Body of pancreas (tissue), 4 donors: ENCODE measurements around the gene MIOS. TPM values are rescaled to one million over a fixed set of nuclear protein-coding genes. Genes with fewer than 3 reads are reported as not detected.
A peak's percentile ranks its signal among the peaks of the same experiment; 100 is the strongest.

Source experiments
- ATAC-seq: fragments of 150-250 bp; one replicate; pipeline ENCODE4 v1.9.1; 2016
- DNase-seq, 4 donors: peaks; one replicate each; pipeline ENCODE4 v3.0.0-alpha.2; 2019
- H3K27ac ChIP-seq, 4 donors: fragments of 200-600 bp; sonication (generic); 1 replicate in 3 of 4; 2 replicates in 1 of 4; pipeline versions ENCODE4 v1.5.1 to v1.6.1; 2016 to 2019; ENCODE audit warnings: mild to moderate bottlenecking in 1 of 4, mixed read lengths in 1 of 4, moderate library complexity in 1 of 4
- H3K27me3 ChIP-seq, 2 donors: fragments of 200-600 bp; sonication (generic); one replicate each; pipeline ENCODE4 v1.6.0; 2016; ENCODE audit warnings: mild to moderate bottlenecking in 1 of 2
- H3K36me3 ChIP-seq, 2 donors: fragments of 200-600 bp; sonication (generic); replicated peaks in 1 of 2; 2 replicates each; pipeline ENCODE4 v1.5.1; 2016; ENCODE audit warnings: low read depth in 2 of 2; ENCODE audit not compliant: insufficient read depth in 1 of 2
- H3K4me1 ChIP-seq: fragments of 200-600 bp; sonication (generic); one replicate; pipeline ENCODE4 v1.6.0; 2016
- H3K4me3 ChIP-seq, 2 donors: fragments of 200-600 bp; sonication (generic); 1 replicate in 1 of 2; 2 replicates in 1 of 2; pipeline ENCODE4 v1.5.1; 2016 to 2019
- H3K9me3 ChIP-seq, 3 donors: fragments of 200-600 bp; sonication (generic); 1 replicate in 2 of 3; 2 replicates in 1 of 3; pipeline ENCODE4 v1.5.1; 2016
- POLR2A ChIP-seq, 3 donors: fragments of 450-650 bp; IDR thresholded peaks; one replicate each; pipeline ENCODE4 v1.6.1; 2016; ENCODE audit warnings: antibody characterized with exemption in 3 of 3, mild to moderate bottlenecking in 2 of 3
- WGBS, 2 donors: methylation state at CpG; one replicate each; pipeline ENCODE4 v1.1.5; 2017; 5-methylcytosine and 5-hydroxymethylcytosine counted together
- intact Hi-C: fragments of 100-400 bp; cut with DNase I; formaldehyde crosslinking; loops from one replicate; pipeline ENCODE4 v1.15.1; 2023
- total RNA-seq, 2 donors: library from RNA; depleted of rRNA; stranded (reverse); fragments of >200 nt; gene quantifications; one replicate each; pipeline ENCODE4 v1.1.0, GENCODE V29; 2016
- TF ChIP-seq, protein P1 (sequence below), 7 experiments: fragments of 450-650 bp in 4 of 7; fragments of 200-600 bp in 3 of 7; sonication (generic) in 3 of 7; IDR thresholded peaks; one replicate each; pipeline ENCODE4 v1.5.1; 2016 to 2019; ENCODE audit warnings: antibody characterized with exemption in 7 of 7

MIOS gene
- total RNA-seq, 2 donors from 2014 or later = 42.5 to 44.6 TPM

DNA sequence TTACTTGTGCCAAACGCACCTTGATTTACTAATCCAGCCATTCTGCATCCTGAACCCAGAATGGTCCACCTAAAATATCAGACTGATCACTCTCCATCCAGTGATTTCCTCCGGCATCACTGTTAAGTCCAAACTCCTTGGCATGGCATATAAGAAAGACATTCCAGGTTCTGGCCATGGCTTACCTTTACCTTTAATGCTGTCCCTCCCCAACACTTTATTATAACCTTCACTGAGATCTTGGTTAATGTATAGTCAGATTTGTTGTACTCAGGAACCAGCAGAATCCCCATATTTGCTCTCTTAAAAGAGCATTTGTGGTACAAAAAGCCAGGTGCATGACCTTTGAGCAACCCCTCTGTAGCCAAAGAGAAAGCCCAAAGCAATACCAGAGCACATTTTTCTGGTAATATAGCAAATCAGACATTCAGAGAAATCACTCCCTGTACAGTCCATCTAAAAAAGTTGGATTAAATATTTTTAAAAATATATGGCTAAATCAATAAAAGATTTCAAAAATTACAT is 84.1 kb downstream of the MIOS start:
- H3K9me3 ChIP-seq = no peaks in the 10 kb centered on the region
- no peak overlapping the region for H3K4me3 ChIP-seq
- intact Hi-C loops = no loop called here
- no peak overlapping the region for H3K27ac ChIP-seq
- 58 to 90% methylated on average over 2 of the region's 2 CpGs for WGBS, 2 donors
- no peak for ATAC-seq
- DNase-seq = no peak
- no peaks in the 10 kb centered on the region for H3K27me3 ChIP-seq
- no peaks in the 10 kb centered on the region for H3K36me3 ChIP-seq
- TF ChIP-seq POLR2A (IDR thresholded peaks at IDR 0.05) = no peak
- TF ChIP-seq, protein P1, sequence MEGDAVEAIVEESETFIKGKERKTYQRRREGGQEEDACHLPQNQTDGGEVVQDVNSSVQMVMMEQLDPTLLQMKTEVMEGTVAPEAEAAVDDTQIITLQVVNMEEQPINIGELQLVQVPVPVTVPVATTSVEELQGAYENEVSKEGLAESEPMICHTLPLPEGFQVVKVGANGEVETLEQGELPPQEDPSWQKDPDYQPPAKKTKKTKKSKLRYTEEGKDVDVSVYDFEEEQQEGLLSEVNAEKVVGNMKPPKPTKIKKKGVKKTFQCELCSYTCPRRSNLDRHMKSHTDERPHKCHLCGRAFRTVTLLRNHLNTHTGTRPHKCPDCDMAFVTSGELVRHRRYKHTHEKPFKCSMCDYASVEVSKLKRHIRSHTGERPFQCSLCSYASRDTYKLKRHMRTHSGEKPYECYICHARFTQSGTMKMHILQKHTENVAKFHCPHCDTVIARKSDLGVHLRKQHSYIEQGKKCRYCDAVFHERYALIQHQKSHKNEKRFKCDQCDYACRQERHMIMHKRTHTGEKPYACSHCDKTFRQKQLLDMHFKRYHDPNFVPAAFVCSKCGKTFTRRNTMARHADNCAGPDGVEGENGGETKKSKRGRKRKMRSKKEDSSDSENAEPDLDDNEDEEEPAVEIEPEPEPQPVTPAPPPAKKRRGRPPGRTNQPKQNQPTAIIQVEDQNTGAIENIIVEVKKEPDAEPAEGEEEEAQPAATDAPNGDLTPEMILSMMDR (IDR thresholded peaks at IDR 0.05) = no peak
- H3K4me1 ChIP-seq = peaks cover 20% of the 10 kb centered on the region

DNA sequence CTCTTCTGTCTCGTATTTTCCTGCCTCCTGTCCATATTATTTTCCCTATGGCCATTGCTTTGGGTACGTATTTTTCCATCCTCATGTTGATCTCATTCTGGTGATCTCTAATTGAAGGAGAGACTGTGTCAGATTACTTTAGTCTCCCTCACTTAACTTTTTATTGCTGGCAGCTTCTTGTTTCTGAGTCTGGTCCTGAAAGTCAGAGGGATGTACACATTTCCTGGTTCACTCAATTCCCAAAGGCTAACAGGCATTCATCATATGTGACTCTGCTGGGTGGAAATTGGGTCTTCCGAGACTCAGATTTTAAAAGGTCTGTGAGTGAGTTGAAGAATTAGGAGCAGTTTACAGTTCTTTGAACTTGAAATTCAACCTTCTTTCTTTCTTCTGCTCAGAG is 84.8 kb downstream of the MIOS start:
- Histone ChIP-seq H3K27me3 (no peaks in the 10 kb centered on the region), H3K4me3 (no peak overlapping the region), H3K4me1 (peaks cover 20% of the 10 kb centered on the region), H3K27ac (no peak overlapping the region), H3K36me3 (no peaks in the 10 kb centered on the region), H3K9me3 (no peaks in the 10 kb centered on the region)
- no peak for ATAC-seq
- TF ChIP-seq, protein P1 (IDR thresholded peaks at IDR 0.05) = no peak
- no peak for TF ChIP-seq POLR2A (IDR thresholded peaks at IDR 0.05)
- 40 to 71% methylated on average over 3 of the region's 3 CpGs for WGBS, 2 donors
- DNase-seq = no peak
- intact Hi-C loops = no loop called here

DNA sequence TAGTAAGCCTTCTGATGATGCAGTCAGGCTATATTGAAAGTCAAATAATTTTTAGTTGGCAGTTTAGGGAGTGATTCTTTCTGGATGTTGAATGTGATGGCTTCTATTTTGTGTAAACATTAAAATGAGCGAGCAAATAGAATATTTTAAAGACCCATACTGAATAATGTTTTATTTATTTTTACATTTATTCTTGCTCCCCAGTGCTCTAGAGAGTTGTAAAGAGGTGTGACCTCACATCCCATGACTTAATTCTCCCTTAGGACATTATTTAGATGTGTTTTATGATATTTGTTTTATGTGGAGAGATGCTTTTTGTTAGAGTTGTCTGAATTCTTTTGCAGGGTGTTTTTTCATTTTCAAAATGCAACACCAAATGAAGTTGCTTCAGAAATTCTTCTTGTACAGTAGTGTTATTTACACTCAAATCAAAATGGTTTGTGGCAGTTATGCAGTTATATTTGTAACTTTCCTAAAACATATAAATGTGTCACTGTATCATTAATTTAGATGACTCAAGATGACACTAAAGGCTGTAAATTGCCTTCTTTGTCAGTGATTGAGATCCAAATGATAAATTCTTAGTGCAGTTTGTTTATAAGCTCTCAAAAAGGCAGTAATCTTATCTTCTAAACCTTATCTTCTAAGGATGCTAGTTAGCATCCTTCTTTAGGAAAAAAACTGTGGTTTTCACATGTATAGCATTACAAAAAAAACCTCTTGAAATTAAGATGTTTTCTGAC is 86.3 kb downstream of the MIOS start:
- Histone ChIP-seq H3K36me3 (no peaks in the 10 kb centered on the region), H3K4me1 (peaks cover 11% of the 10 kb centered on the region), H3K9me3 (no peaks in the 10 kb centered on the region), H3K4me3 (no peak overlapping the region), H3K27ac (no peak overlapping the region), H3K27me3 (no peaks in the 10 kb centered on the region)
- no peak for TF ChIP-seq POLR2A (IDR thresholded peaks at IDR 0.05)
- TF ChIP-seq, protein P1 (IDR thresholded peaks at IDR 0.05) = no peak
- ATAC-seq = no peak
- WGBS, 2 donors = 71 to 87% methylated on average over 1 of the region's 1 CpG
- intact Hi-C loops = no loop called here
- DNase-seq = no peak

DNA sequence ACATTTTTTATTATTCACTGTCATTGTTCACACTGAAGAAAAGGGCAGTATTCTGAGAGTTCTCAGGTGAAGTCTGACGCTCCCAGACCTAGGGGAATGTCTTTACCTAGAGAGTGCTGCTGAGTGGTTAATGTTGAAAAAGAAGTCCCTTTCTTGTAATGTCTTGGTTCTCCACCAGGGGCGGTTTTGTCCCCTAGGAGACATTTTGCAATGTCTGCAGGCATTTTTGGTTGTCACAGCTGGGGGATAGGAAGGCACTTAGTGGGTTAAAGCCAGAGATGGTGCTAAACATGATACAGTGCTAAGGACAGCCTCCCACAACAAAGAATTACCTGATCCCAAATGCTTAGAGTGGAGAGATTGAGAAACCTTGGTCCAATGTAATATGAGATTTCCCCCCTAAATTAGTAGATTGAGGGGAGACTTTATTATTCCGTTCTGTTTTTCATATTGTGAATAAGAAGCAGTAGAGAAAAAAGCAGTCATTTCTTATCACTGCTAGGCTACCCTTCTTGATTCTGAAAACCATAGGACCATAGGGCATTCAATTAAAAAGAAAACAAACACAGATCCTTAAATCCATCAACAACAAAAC is 87.0 kb downstream of the MIOS start:
- TF ChIP-seq, protein P1 (IDR thresholded peaks at IDR 0.05) = peak in 5 of 7 experiments; percentile 4 to 30 (median 13)
- no peak for TF ChIP-seq POLR2A (IDR thresholded peaks at IDR 0.05)
- Histone ChIP-seq H3K9me3 (no peaks in the 10 kb centered on the region), H3K36me3 (no peaks in the 10 kb centered on the region), H3K27me3 (no peaks in the 10 kb centered on the region), H3K4me1 (peaks cover 10% of the 10 kb centered on the region), H3K27ac (no peak overlapping the region), H3K4me3 (no peak overlapping the region)
- ATAC-seq (no peak), DNase-seq (no peak)
- intact Hi-C loops = no loop called here
- 72 to 73% methylated on average over 3 of the region's 3 CpGs for WGBS, 2 donors
